SK-N-SH (cell line): Measurements from ENCODE around the gene STARD3.

ENCODE experiments used
- CTCF ChIP-seq: fragments of 200-600 bp; sonication (generic); IDR thresholded peaks from 2 replicates; pipeline ENCODE4 v1.6.1; 2017; ENCODE audit warnings: antibody characterized with exemption, mild to moderate bottlenecking, moderate library complexity
- GABPA ChIP-seq: IDR thresholded peaks from 2 replicates; pipeline ENCODE4 v1.4.0; 2012; ENCODE audit warnings: low read depth, mild to moderate bottlenecking
- IRF3 ChIP-seq: fragments of 150-350 bp; IDR thresholded peaks from 2 replicates; pipeline ENCODE4 v1.6.1; 2016; ENCODE audit warnings: mild to moderate bottlenecking, low read depth, low read length
- MXI1 ChIP-seq: IDR thresholded peaks from 2 replicates; pipeline ENCODE4 v1.6.1; 2012; ENCODE audit warnings: mild to moderate bottlenecking, low read depth, low read length, improper control_type of control experiment
- POLR2AphosphoS5 ChIP-seq: IDR thresholded peaks from 2 replicates; pipeline ENCODE4 v1.6.1; 2012; ENCODE audit warnings: low read depth, low read length
- TCF12 ChIP-seq: IDR thresholded peaks from 2 replicates; pipeline ENCODE4 v1.4.0; 2012

DNA sequence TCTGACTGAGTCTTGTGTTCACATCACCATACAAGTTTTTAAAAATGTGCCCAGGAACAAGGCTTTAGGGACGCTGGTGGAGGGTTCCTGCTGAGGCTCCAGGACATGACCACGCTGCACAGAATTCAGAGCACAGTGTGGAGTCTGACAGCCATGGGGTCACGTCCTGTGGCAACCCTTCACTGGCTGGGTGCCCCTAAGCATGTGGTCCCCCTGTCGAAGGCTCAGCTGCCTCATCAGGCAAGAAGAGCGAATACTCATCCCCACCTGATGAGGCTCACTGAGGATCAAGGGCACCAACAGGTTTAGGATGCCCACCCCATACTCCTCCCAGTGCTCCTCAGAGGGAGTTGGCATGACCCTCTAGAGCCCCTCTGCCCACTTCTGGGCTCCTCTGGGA lies 37.2 kb downstream of the STARD3 start:
- TF ChIP-seq CTCF (no peak), TCF12 (no peak), POLR2AphosphoS5 (no peak), IRF3 (no peak), GABPA (no peak), MXI1 (no peak)
